ENCODE measurements around the gene SARNP.

DNA sequence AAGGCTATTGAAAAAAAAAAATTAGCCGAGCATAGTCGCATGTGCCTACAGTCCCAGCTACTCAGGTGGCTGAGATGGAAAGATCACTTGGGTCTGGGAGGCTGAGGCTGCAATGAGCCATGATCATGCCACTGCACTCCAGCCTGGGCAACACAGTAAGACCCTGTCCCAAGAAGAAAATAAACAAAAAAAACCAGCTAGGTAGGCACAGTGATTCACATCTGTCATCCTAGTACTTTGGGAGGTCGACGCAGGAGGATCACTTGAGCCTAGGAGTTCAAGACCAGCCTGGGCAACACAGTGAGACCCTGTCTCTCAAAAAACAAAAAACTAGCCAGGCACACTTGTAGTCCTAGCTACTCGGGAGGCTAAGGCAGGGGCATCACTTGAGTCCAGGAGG is 8.2 kb downstream of the SARNP start:
- no peak for TF ChIP-seq POLR2AphosphoS5 (IDR thresholded peaks at IDR 0.05; ENCODE audit: low read depth, low read length)
- TF ChIP-seq TAF1 (IDR thresholded peaks at IDR 0.05; ENCODE audit: borderline replicate concordance, insufficient read depth, low read length), result no peak
- TF ChIP-seq, protein P1, sequence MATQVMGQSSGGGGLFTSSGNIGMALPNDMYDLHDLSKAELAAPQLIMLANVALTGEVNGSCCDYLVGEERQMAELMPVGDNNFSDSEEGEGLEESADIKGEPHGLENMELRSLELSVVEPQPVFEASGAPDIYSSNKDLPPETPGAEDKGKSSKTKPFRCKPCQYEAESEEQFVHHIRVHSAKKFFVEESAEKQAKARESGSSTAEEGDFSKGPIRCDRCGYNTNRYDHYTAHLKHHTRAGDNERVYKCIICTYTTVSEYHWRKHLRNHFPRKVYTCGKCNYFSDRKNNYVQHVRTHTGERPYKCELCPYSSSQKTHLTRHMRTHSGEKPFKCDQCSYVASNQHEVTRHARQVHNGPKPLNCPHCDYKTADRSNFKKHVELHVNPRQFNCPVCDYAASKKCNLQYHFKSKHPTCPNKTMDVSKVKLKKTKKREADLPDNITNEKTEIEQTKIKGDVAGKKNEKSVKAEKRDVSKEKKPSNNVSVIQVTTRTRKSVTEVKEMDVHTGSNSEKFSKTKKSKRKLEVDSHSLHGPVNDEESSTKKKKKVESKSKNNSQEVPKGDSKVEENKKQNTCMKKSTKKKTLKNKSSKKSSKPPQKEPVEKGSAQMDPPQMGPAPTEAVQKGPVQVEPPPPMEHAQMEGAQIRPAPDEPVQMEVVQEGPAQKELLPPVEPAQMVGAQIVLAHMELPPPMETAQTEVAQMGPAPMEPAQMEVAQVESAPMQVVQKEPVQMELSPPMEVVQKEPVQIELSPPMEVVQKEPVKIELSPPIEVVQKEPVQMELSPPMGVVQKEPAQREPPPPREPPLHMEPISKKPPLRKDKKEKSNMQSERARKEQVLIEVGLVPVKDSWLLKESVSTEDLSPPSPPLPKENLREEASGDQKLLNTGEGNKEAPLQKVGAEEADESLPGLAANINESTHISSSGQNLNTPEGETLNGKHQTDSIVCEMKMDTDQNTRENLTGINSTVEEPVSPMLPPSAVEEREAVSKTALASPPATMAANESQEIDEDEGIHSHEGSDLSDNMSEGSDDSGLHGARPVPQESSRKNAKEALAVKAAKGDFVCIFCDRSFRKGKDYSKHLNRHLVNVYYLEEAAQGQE (IDR thresholded peaks at IDR 0.05; ENCODE audit: insufficient read depth in 1 of 2, low read depth in 2 of 2, low read length in 2 of 2), result no peak
